ENCODE results near the gene CACNA1E.

DNA sequence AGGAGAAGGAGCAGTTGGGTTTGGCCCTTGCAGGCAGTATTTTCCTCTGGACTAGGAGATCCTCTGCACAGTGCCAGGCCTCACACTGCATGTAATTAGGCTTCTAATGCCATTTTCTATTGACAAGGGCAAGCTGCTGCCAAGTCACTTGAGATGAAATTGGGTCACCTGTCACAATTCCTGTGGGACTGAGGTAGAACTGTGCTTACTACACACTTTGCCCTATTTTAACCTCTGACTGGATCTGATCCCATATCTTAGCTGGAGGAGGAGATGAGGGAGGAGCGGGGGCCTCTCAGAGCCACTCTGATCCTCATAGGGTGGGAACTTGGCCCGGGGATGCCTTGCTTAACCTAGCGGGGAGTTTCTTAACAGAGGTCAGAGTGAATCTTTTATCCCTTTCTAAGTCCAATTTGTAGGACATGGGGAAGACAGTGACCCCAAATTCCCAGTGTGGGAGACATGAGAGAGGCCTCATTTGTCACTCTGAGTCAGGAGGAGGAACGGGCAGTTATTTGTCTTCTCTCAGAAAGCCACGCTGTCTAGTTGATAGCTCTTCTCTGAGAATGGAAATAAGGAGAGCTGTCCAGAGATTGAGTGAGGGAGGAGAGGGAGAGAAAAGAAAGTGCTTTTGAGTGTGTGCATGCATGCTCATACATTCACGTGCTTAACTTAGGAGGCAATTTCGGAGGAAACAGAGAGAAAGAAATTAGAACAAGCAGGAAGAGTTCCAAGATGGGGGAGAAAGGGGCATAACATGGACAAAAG is 121.3 kb downstream of the CACNA1E start:
- TF ChIP-seq, protein P1, sequence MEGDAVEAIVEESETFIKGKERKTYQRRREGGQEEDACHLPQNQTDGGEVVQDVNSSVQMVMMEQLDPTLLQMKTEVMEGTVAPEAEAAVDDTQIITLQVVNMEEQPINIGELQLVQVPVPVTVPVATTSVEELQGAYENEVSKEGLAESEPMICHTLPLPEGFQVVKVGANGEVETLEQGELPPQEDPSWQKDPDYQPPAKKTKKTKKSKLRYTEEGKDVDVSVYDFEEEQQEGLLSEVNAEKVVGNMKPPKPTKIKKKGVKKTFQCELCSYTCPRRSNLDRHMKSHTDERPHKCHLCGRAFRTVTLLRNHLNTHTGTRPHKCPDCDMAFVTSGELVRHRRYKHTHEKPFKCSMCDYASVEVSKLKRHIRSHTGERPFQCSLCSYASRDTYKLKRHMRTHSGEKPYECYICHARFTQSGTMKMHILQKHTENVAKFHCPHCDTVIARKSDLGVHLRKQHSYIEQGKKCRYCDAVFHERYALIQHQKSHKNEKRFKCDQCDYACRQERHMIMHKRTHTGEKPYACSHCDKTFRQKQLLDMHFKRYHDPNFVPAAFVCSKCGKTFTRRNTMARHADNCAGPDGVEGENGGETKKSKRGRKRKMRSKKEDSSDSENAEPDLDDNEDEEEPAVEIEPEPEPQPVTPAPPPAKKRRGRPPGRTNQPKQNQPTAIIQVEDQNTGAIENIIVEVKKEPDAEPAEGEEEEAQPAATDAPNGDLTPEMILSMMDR (IDR thresholded peaks at IDR 0.05; ENCODE audit: insufficient read depth, low read length, poor library complexity, severe bottlenecking): no peak
- no peak for TF ChIP-seq EZH2phosphoT487 (conservative IDR thresholded peaks at IDR 0.05; ENCODE audit: low read length)

Measured in SU-DHL-6 (cell line).